ENCODE results near the gene PDZRN3. TPM values are rescaled to one million over a fixed set of nuclear protein-coding genes. Genes with fewer than 3 reads are reported as not detected.

The PDZRN3 gene
- total RNA-seq, 1 experiment from 2014 or later: not detected

DNA sequence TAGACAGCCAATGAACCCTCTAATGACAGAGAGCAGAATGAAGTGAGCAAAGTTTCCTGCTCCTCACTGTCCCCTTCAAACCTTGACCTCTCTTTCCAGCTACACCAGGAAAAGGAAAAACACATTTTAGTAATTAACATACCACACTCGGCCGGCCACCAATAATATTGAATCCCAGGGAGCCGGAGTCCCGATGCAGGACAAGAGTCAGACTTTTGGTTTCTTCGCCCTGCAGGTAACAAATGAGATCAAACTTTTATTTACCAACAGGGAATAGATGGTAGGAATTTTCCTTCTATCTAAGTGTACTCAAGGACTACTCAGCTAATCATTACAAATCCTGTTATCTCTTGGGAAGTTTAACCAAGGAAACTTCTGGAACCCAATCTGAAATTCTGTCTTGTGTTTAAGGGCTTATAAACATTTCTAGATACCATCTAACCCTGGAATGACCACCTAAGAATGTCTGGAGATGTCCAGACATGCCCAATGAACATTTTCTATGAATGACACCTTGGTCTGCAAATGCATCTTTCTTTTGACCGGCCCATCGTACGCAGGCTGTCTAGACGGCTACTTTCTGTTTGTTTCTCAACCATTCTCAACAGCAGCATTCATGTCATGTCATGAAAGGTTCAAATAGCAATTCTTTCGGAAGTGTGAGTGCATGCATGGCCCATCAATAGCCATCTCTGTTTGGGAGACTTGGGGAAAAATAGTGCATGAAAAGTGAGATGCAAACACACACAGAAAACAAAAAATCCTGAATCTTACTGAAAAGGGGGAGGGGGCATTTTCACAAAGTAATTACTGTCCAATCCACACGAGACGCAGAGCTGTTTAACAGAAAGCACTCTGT, 16.1 kb downstream of the PDZRN3 start:
- TF ChIP-seq TCF7L2 (IDR thresholded peaks at IDR 0.05; ENCODE audit: low read depth, low read length) (no peak), POLR2AphosphoS5 (IDR thresholded peaks at IDR 0.05; ENCODE audit: low read depth, low read length) (no peak), SIN3A (IDR thresholded peaks at IDR 0.05; ENCODE audit: borderline replicate concordance, insufficient read depth, low read depth, low read length) (no peak)
- TF ChIP-seq, protein P1, sequence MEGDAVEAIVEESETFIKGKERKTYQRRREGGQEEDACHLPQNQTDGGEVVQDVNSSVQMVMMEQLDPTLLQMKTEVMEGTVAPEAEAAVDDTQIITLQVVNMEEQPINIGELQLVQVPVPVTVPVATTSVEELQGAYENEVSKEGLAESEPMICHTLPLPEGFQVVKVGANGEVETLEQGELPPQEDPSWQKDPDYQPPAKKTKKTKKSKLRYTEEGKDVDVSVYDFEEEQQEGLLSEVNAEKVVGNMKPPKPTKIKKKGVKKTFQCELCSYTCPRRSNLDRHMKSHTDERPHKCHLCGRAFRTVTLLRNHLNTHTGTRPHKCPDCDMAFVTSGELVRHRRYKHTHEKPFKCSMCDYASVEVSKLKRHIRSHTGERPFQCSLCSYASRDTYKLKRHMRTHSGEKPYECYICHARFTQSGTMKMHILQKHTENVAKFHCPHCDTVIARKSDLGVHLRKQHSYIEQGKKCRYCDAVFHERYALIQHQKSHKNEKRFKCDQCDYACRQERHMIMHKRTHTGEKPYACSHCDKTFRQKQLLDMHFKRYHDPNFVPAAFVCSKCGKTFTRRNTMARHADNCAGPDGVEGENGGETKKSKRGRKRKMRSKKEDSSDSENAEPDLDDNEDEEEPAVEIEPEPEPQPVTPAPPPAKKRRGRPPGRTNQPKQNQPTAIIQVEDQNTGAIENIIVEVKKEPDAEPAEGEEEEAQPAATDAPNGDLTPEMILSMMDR (IDR thresholded peaks at IDR 0.05): no peak
- TF ChIP-seq, protein P2, sequence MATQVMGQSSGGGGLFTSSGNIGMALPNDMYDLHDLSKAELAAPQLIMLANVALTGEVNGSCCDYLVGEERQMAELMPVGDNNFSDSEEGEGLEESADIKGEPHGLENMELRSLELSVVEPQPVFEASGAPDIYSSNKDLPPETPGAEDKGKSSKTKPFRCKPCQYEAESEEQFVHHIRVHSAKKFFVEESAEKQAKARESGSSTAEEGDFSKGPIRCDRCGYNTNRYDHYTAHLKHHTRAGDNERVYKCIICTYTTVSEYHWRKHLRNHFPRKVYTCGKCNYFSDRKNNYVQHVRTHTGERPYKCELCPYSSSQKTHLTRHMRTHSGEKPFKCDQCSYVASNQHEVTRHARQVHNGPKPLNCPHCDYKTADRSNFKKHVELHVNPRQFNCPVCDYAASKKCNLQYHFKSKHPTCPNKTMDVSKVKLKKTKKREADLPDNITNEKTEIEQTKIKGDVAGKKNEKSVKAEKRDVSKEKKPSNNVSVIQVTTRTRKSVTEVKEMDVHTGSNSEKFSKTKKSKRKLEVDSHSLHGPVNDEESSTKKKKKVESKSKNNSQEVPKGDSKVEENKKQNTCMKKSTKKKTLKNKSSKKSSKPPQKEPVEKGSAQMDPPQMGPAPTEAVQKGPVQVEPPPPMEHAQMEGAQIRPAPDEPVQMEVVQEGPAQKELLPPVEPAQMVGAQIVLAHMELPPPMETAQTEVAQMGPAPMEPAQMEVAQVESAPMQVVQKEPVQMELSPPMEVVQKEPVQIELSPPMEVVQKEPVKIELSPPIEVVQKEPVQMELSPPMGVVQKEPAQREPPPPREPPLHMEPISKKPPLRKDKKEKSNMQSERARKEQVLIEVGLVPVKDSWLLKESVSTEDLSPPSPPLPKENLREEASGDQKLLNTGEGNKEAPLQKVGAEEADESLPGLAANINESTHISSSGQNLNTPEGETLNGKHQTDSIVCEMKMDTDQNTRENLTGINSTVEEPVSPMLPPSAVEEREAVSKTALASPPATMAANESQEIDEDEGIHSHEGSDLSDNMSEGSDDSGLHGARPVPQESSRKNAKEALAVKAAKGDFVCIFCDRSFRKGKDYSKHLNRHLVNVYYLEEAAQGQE (IDR thresholded peaks at IDR 0.05; ENCODE audit: insufficient read depth in 1 of 2, low read depth in 2 of 2, low read length in 1 of 2): no peak
- no peaks in the 10 kb centered on the region for H3K9me3 ChIP-seq (ENCODE audit: control insufficient read depth, insufficient read depth, low read depth, low read length)
- intact Hi-C loops (cut with micrococcal nuclease; ENCODE audit: unreplicated experiment) (no loop called here), in situ Hi-C loops (cut with HindIII; ENCODE audit: low pct_unique_long_range_greater_than_20kb, low sequenced_read_pairs) (no loop called here)
- ChIA-PET CTCF (no interaction called here), POLR2A (no interaction called here)
- no peaks in the 10 kb centered on the region for H3K27me3 ChIP-seq (ENCODE audit: control insufficient read depth, insufficient read depth, low read length)
- ATAC-seq (no peak), DNase-seq (ENCODE audit: low read depth, low spot score) (no peak)
- no peak overlapping the region for H3K27ac ChIP-seq (ENCODE audit: low read length)
- H3K4me3 ChIP-seq (ENCODE audit: low read depth in 2 of 2, low read length in 2 of 2): no peak overlapping the region
- H3K36me3 ChIP-seq (ENCODE audit: control insufficient read depth, insufficient read depth, low read length): no peaks in the 10 kb centered on the region
- no peaks in the 10 kb centered on the region for H3K4me1 ChIP-seq (ENCODE audit: control insufficient read depth, insufficient read depth, low read length)
- no TSS peak for BruUV-seq (replicated peaks)

DNA sequence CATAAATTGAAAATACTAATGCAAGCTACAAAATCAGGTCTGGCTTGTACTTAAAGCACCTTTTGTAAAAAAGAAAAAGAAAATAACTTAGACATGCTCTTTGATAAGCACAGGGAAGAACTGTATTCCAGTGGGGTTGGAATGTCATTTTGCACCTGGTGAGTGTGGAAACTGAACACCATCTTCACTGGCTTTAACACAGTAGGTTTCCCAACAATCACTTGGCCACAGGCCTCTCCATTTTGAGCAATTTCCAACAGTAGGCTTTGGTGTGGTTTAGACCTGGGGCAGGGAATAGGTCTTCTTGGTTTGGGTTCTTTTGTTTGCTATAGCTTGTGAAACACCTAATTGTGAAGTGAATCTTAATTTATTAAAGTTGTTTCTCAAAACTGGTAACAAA, 18.9 kb downstream of the PDZRN3 start:
- CTCF ChIA-PET: no interaction called here
- in situ Hi-C loops (cut with HindIII; ENCODE audit: low pct_unique_long_range_greater_than_20kb, low sequenced_read_pairs): no loop called here

More for the DNA sequence above, 18.9 kb downstream of the PDZRN3 start:
- TF ChIP-seq, protein P2 (IDR thresholded peaks at IDR 0.05; ENCODE audit: insufficient read depth in 1 of 2, low read depth in 2 of 2, low read length in 1 of 2): no peak
- TF ChIP-seq SIN3A (IDR thresholded peaks at IDR 0.05; ENCODE audit: borderline replicate concordance, insufficient read depth, low read depth, low read length) (no peak), POLR2AphosphoS5 (IDR thresholded peaks at IDR 0.05; ENCODE audit: low read depth, low read length) (no peak), TCF7L2 (IDR thresholded peaks at IDR 0.05; ENCODE audit: low read depth, low read length) (no peak)
- TF ChIP-seq, protein P1 (IDR thresholded peaks at IDR 0.05): no peak
- intact Hi-C loops (cut with micrococcal nuclease; ENCODE audit: unreplicated experiment): no loop called here
- Histone ChIP-seq H3K27ac (ENCODE audit: low read length) (no peak overlapping the region), H3K36me3 (ENCODE audit: control insufficient read depth, insufficient read depth, low read length) (no peaks in the 10 kb centered on the region), H3K27me3 (ENCODE audit: control insufficient read depth, insufficient read depth, low read length) (no peaks in the 10 kb centered on the region), H3K9me3 (ENCODE audit: control insufficient read depth, insufficient read depth, low read depth, low read length) (no peaks in the 10 kb centered on the region), H3K4me1 (ENCODE audit: control insufficient read depth, insufficient read depth, low read length) (no peaks in the 10 kb centered on the region), H3K4me3 (ENCODE audit: low read depth in 2 of 2, low read length in 2 of 2) (no peak overlapping the region)
- ATAC-seq: no peak
- no peak for DNase-seq (ENCODE audit: low read depth, low spot score)
- POLR2A ChIA-PET: no interaction called here
- no TSS peak for BruUV-seq (replicated peaks)
